Osteocyte (in vitro differentiated cells): ENCODE results near the gene ASXL3. TPM values are rescaled to one million over a fixed set of nuclear protein-coding genes. Genes with fewer than 3 reads are reported as not detected.

Experiments
- DNase-seq: peaks from one replicate; pipeline ENCODE4 v3.0.0; 2021; ENCODE audit warnings: mixed read lengths; ENCODE audit not compliant: unreplicated experiment; ENCODE audit errors: extremely low spot score
- H3K27ac Mint-ChIP-seq: one replicate; pipeline ENCODE4 v1.8.0; 2021; ENCODE audit warnings: mild to moderate bottlenecking, mixed read lengths; ENCODE audit not compliant: unreplicated experiment
- H3K27me3 Mint-ChIP-seq: one replicate; pipeline ENCODE4 v1.8.0; 2021; ENCODE audit warnings: mixed read lengths; ENCODE audit not compliant: unreplicated experiment
- H3K36me3 Mint-ChIP-seq: one replicate; pipeline ENCODE4 v1.8.0; 2021; ENCODE audit warnings: mixed read lengths; ENCODE audit not compliant: unreplicated experiment
- H3K4me1 Mint-ChIP-seq: one replicate; pipeline ENCODE4 v1.8.0; 2021; ENCODE audit warnings: mixed read lengths; ENCODE audit not compliant: unreplicated experiment
- H3K4me3 Mint-ChIP-seq: one replicate; pipeline ENCODE4 v1.8.0; 2021; ENCODE audit warnings: mild to moderate bottlenecking, moderate library complexity, mixed read lengths; ENCODE audit not compliant: unreplicated experiment
- H3K9me3 Mint-ChIP-seq: one replicate; pipeline ENCODE4 v1.8.0; 2021; ENCODE audit warnings: mixed read lengths; ENCODE audit not compliant: unreplicated experiment
- total RNA-seq: library from RNA; stranded (reverse); gene quantifications from 2 replicates; pipeline ENCODE4 v1.2.1, GENCODE V29; 2021
- TF ChIP-seq, protein P1 (sequence below): fragments of 200-600 bp; sonication (generic); IDR thresholded peaks from 2 replicates; pipeline ENCODE4 v1.5.0; 2021; ENCODE audit warnings: antibody characterized with exemption, mild to moderate bottlenecking, moderate library complexity

Gene ASXL3
- total RNA-seq, 1 donor from 2014 or later: 7.2 TPM

DNA sequence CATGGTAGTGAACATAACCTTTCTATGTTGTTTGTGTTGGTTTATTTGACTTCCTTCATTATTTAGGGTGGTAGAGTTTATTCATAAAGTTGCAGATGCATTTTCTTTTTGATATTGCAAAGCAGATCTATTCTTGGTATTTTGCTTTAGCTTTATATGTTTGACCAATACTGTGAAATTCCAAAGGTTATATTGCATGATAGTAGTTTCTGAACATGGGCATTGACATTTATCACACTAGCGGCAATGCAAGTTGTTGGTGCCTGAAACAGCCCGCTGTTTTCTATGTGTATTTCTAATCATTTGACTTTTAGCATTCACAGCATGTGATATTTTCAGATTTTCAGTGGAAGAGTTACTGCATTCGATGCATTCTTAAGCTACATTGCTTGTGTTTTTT, 87.2 kb downstream of the ASXL3 start:
- peaks cover 10% of the 10 kb centered on the region for H3K36me3 Mint-ChIP-seq
- DNase-seq: no peak
- no peak overlapping the region for H3K27ac Mint-ChIP-seq
- H3K4me3 Mint-ChIP-seq: no peak overlapping the region
- H3K27me3 Mint-ChIP-seq: no peaks in the 10 kb centered on the region
- TF ChIP-seq, protein P1, sequence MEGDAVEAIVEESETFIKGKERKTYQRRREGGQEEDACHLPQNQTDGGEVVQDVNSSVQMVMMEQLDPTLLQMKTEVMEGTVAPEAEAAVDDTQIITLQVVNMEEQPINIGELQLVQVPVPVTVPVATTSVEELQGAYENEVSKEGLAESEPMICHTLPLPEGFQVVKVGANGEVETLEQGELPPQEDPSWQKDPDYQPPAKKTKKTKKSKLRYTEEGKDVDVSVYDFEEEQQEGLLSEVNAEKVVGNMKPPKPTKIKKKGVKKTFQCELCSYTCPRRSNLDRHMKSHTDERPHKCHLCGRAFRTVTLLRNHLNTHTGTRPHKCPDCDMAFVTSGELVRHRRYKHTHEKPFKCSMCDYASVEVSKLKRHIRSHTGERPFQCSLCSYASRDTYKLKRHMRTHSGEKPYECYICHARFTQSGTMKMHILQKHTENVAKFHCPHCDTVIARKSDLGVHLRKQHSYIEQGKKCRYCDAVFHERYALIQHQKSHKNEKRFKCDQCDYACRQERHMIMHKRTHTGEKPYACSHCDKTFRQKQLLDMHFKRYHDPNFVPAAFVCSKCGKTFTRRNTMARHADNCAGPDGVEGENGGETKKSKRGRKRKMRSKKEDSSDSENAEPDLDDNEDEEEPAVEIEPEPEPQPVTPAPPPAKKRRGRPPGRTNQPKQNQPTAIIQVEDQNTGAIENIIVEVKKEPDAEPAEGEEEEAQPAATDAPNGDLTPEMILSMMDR: no peak
- H3K4me1 Mint-ChIP-seq: peaks cover 6% of the 10 kb centered on the region
- no peaks in the 10 kb centered on the region for H3K9me3 Mint-ChIP-seq

DNA sequence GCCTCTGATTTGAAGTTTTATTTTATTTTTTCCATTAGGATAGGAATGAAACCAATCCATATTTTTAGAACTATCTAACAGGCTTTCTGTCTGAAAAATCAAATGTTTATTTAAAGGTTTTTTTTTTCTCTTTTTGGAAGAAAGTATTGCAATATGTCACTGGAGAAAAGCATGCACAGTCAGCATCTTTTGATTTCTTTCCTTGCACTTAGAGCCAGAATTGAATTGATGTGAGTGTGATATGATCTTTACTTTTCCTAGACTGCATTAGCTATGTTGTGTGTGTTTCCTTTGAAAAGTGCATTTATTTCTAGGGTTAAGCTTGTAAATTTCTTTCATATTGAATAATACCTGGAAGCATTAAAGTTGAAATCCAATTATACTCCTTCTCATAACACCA, 87.6 kb downstream of the ASXL3 start:
- peaks cover 6% of the 10 kb centered on the region for H3K4me1 Mint-ChIP-seq
- H3K36me3 Mint-ChIP-seq: peaks cover 10% of the 10 kb centered on the region
- no peak overlapping the region for H3K4me3 Mint-ChIP-seq
- no peak overlapping the region for H3K27ac Mint-ChIP-seq
- TF ChIP-seq, protein P1: no peak
- no peaks in the 10 kb centered on the region for H3K9me3 Mint-ChIP-seq
- no peaks in the 10 kb centered on the region for H3K27me3 Mint-ChIP-seq
- no peak for DNase-seq

DNA sequence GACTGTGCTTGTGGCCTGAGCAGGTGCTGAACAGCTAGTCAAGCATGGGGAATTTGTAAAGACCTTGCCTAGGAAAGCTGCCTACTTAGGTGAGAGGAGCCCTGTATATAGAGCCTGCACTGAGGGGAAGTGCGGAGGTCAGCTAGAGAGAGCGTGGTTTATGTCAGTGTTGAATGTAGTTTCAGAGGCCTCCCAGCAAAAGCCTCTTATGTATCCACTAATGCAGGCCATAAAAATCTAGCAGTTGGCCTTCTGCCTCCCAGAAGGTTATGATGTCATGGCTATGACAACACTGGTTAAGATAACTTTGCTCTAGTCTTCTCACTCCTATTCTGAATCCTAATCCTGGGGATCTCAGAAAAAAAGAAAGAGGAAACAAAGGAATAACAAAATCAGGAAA, 88.9 kb downstream of the ASXL3 start:
- TF ChIP-seq, protein P1: no peak
- H3K9me3 Mint-ChIP-seq: no peaks in the 10 kb centered on the region
- H3K36me3 Mint-ChIP-seq: peaks cover 11% of the 10 kb centered on the region
- H3K27me3 Mint-ChIP-seq: no peaks in the 10 kb centered on the region
- no peak overlapping the region for H3K27ac Mint-ChIP-seq
- H3K4me1 Mint-ChIP-seq: peaks cover 6% of the 10 kb centered on the region
- no peak for DNase-seq
- H3K4me3 Mint-ChIP-seq: no peak overlapping the region

DNA sequence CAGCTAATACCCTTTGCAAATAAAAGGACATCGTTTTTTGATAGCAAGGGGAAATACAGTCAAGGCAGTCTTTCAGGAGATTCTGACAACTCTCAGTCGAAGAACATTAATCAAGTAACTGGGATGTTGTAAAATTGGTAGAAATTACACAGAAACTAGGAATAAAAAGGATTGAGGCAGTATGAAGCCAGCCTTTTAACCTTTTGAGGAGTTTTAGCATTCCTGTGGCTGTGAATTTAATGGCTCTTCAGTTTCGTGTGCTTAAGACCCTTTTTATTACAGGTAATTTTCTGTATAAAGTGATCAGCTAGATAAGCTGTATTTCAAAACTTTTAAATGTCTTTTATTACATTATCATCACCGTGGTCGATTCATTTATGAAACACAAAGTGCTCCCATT, 91.6 kb downstream of the ASXL3 start:
- Mint-ChIP-seq H3K27ac (no peak overlapping the region), H3K36me3 (peaks cover 7% of the 10 kb centered on the region), H3K27me3 (no peaks in the 10 kb centered on the region), H3K9me3 (no peaks in the 10 kb centered on the region), H3K4me1 (peaks cover 6% of the 10 kb centered on the region), H3K4me3 (no peak overlapping the region)
- TF ChIP-seq, protein P1: no peak
- DNase-seq: no peak

DNA sequence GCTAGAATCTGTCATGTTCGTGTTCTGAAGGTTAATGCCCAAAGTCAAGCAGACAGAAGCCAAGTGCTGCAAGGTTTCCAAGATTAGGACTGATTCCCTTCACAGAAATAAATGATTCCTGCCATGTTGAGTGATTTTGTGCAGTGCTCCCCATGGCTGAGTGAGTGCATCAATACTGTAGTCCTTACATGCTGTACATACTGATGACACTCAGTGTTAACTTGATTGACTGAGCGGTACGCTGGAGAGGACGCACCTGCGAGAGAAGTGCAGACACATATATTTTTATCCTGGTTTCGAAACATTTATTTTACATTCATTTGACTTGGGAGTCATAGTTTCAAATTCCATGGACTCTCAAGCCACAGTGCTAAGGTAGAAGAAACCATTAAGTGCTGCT, 92.0 kb downstream of the ASXL3 start:
- Mint-ChIP-seq H3K27ac (no peak overlapping the region), H3K4me1 (peaks cover 6% of the 10 kb centered on the region), H3K9me3 (no peaks in the 10 kb centered on the region), H3K27me3 (no peaks in the 10 kb centered on the region), H3K4me3 (no peak overlapping the region), H3K36me3 (peaks cover 7% of the 10 kb centered on the region)
- no peak for DNase-seq
- TF ChIP-seq, protein P1: no peak
